HL-60 (cell line): ENCODE results near the gene MZB1.
"Not testable (repeated sequence)": the region's sequence is repeated elsewhere in the genome, so short reads cannot be mapped to it uniquely, and the experiment has no call there.

Source experiments
- POLR2AphosphoS5 ChIP-seq: IDR thresholded peaks from 2 replicates; pipeline ENCODE4 v1.6.1; 2012; ENCODE audit warnings: low read depth
- SPI1 ChIP-seq: IDR thresholded peaks from 2 replicates; pipeline ENCODE4 v1.6.1; 2012; ENCODE audit warnings: low read depth, mild to moderate bottlenecking, borderline replicate concordance
- TF ChIP-seq, protein P1 (sequence below): IDR thresholded peaks from 2 replicates; pipeline ENCODE4 v1.6.1; 2012; ENCODE audit warnings: low read depth; ENCODE audit not compliant: insufficient replicate concordance
- TF ChIP-seq, protein P2 (sequence below): IDR thresholded peaks from one replicate; pipeline ENCODE4 v1.5.1; 2011; ENCODE audit warnings: low read length, control low read depth, inconsistent platforms; ENCODE audit not compliant: insufficient read depth

DNA sequence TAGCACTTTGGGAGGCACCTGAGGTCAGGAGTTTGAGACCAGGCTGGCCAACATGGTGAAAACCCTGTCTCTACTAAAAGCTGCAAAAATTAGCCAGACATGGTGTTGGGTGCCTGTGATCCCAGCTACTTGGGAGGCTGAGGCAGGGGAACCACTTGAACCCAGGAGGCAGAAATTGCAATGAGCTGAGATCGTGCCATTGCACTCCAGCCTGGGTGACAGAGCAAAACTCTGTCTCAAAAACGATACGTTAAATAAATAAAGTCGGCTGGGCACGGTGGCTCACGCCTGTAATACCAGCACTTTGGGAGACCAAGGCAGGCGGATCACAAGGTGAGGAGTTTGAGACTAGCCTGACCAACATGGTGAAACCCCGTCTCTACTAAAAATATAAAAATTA, 33.8 kb downstream of the MZB1 start:
- TF ChIP-seq POLR2AphosphoS5, SPI1: not testable (repeated sequence)
- TF ChIP-seq, protein P1, sequence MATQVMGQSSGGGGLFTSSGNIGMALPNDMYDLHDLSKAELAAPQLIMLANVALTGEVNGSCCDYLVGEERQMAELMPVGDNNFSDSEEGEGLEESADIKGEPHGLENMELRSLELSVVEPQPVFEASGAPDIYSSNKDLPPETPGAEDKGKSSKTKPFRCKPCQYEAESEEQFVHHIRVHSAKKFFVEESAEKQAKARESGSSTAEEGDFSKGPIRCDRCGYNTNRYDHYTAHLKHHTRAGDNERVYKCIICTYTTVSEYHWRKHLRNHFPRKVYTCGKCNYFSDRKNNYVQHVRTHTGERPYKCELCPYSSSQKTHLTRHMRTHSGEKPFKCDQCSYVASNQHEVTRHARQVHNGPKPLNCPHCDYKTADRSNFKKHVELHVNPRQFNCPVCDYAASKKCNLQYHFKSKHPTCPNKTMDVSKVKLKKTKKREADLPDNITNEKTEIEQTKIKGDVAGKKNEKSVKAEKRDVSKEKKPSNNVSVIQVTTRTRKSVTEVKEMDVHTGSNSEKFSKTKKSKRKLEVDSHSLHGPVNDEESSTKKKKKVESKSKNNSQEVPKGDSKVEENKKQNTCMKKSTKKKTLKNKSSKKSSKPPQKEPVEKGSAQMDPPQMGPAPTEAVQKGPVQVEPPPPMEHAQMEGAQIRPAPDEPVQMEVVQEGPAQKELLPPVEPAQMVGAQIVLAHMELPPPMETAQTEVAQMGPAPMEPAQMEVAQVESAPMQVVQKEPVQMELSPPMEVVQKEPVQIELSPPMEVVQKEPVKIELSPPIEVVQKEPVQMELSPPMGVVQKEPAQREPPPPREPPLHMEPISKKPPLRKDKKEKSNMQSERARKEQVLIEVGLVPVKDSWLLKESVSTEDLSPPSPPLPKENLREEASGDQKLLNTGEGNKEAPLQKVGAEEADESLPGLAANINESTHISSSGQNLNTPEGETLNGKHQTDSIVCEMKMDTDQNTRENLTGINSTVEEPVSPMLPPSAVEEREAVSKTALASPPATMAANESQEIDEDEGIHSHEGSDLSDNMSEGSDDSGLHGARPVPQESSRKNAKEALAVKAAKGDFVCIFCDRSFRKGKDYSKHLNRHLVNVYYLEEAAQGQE = not testable (repeated sequence)
- TF ChIP-seq, protein P2, sequence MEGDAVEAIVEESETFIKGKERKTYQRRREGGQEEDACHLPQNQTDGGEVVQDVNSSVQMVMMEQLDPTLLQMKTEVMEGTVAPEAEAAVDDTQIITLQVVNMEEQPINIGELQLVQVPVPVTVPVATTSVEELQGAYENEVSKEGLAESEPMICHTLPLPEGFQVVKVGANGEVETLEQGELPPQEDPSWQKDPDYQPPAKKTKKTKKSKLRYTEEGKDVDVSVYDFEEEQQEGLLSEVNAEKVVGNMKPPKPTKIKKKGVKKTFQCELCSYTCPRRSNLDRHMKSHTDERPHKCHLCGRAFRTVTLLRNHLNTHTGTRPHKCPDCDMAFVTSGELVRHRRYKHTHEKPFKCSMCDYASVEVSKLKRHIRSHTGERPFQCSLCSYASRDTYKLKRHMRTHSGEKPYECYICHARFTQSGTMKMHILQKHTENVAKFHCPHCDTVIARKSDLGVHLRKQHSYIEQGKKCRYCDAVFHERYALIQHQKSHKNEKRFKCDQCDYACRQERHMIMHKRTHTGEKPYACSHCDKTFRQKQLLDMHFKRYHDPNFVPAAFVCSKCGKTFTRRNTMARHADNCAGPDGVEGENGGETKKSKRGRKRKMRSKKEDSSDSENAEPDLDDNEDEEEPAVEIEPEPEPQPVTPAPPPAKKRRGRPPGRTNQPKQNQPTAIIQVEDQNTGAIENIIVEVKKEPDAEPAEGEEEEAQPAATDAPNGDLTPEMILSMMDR = not testable (repeated sequence)
